HG03469 (cell line): ENCODE measurements around the gene FGGY.
A peak's percentile ranks its signal among the peaks of the same experiment; 100 is the strongest.
"Not testable (repeated sequence)": the region's sequence is repeated elsewhere in the genome, so short reads cannot be mapped to it uniquely, and the experiment has no call there.

ENCODE experiments used
- ATAC-seq: cut with Tn5 transposase; IDR thresholded peaks from one replicate; pipeline ENCODE4 v1.9.1; 2021; ENCODE audit warnings: mild to moderate bottlenecking, moderate library complexity, moderate number of reproducible peaks; ENCODE audit not compliant: unreplicated experiment

The FGGY gene

GRCh38 chr1:59288046-59288445 is 8.8 kb upstream of the FGGY start:
- no peak for ATAC-seq

GRCh38 chr1:59289570-59289969 is 7.3 kb upstream of the FGGY start:
- no peak for ATAC-seq

- peak; percentile 73 for ATAC-seq
Measured at GRCh38 chr1:59290193-59290949, 6.5 kb upstream of the FGGY start.

- ATAC-seq, result no peak
Measured at GRCh38 chr1:59291561-59291960, 5.3 kb upstream of the FGGY start.

- no peak for ATAC-seq
Measured at GRCh38 chr1:59292562-59292961, 4.3 kb upstream of the FGGY start.

- ATAC-seq, result no peak
Measured at GRCh38 chr1:59293206-59293605, 3.7 kb upstream of the FGGY start.

GRCh38 chr1:59293849-59294248 is 3.0 kb upstream of the FGGY start:
- no peak for ATAC-seq

GRCh38 chr1:59294423-59294822 is 2.5 kb upstream of the FGGY start:
- ATAC-seq, result no peak

GRCh38 chr1:59295618-59296017 is 1.3 kb upstream of the FGGY start:
- ATAC-seq, result no peak

GRCh38 chr1:59298026-59298583 is 1.2 kb downstream of the FGGY start:
- ATAC-seq, result no peak

GRCh38 chr1:59298710-59299346 is 1.9 kb downstream of the FGGY start:
- ATAC-seq, result no peak

- ATAC-seq, result not testable (repeated sequence)
Measured at GRCh38 chr1:59299670-59300069, 2.8 kb downstream of the FGGY start.

GRCh38 chr1:59302297-59302696 is 5.4 kb downstream of the FGGY start:
- ATAC-seq, result no peak

GRCh38 chr1:59302871-59303270 is 6.0 kb downstream of the FGGY start:
- ATAC-seq, result no peak

- ATAC-seq, result no peak
Measured at GRCh38 chr1:59305188-59305587, 8.3 kb downstream of the FGGY start.

GRCh38 chr1:59307591-59307990 is 10.7 kb downstream of the FGGY start:
- ATAC-seq, result no peak

- no peak for ATAC-seq
Measured at GRCh38 chr1:59308839-59309238, 11.9 kb downstream of the FGGY start.

- ATAC-seq, result no peak
Measured at GRCh38 chr1:59309392-59309791, 12.5 kb downstream of the FGGY start.

- ATAC-seq, result no peak
Measured at GRCh38 chr1:59309795-59310548, 13.1 kb downstream of the FGGY start.

- ATAC-seq, result no peak
Measured at GRCh38 chr1:59310549-59311250, 13.8 kb downstream of the FGGY start.
